Stimulated activated memory B cell treated with anti-CD40 and anti-IgM and Interleukin-4, amounts not matched to agents 10 μg/mL and 1 μg/mL and 100 μg/mL, for 72 hours (primary cell): ENCODE data around the gene GNB1.

ENCODE experiments used
- ATAC-seq: fragments of 150-1000 bp; cut with Tn5 transposase; 2 replicates; pipeline ENCODE4 v1.10.0; 2021
- H3K27ac Mint-ChIP-seq: one replicate; pipeline ENCODE4 v1.8.0; 2022; ENCODE audit warnings: mild to moderate bottlenecking, mixed read lengths
- H3K27me3 Mint-ChIP-seq: one replicate; pipeline ENCODE4 v1.8.0; 2022; ENCODE audit warnings: mixed read lengths
- H3K36me3 Mint-ChIP-seq: one replicate; pipeline ENCODE4 v1.8.0; 2022; ENCODE audit warnings: mixed read lengths
- H3K4me1 Mint-ChIP-seq: one replicate; pipeline ENCODE4 v1.8.0; 2022; ENCODE audit warnings: mixed read lengths
- H3K4me3 Mint-ChIP-seq: one replicate; pipeline ENCODE4 v1.8.0; 2022; ENCODE audit warnings: mild to moderate bottlenecking, moderate library complexity, mixed read lengths
- H3K9me3 Mint-ChIP-seq: one replicate; pipeline ENCODE4 v1.8.0; 2022; ENCODE audit warnings: mixed read lengths

Gene GNB1

GRCh38 chr1:1786836-1787605 lies 103.9 kb downstream of the GNB1 start:
- ATAC-seq: no peak
- H3K27me3 Mint-ChIP-seq: no peaks in the 10 kb centered on the region
- peaks cover 16% of the 10 kb centered on the region for H3K4me1 Mint-ChIP-seq
- no peaks in the 10 kb centered on the region for H3K9me3 Mint-ChIP-seq
- peaks cover 54% of the 10 kb centered on the region for H3K36me3 Mint-ChIP-seq
- H3K4me3 Mint-ChIP-seq: no peak overlapping the region
- no peak overlapping the region for H3K27ac Mint-ChIP-seq

- no peak for ATAC-seq
- Mint-ChIP-seq H3K27ac (no peak overlapping the region), H3K27me3 (no peaks in the 10 kb centered on the region), H3K9me3 (no peaks in the 10 kb centered on the region), H3K36me3 (peaks cover 46% of the 10 kb centered on the region), H3K4me1 (peaks cover 28% of the 10 kb centered on the region), H3K4me3 (no peak overlapping the region)
These were observed 105.2 kb downstream of the GNB1 start for GRCh38 chr1:1785666-1786065.

GRCh38 chr1:1784933-1785332 lies 106.0 kb downstream of the GNB1 start:
- peaks cover 39% of the 10 kb centered on the region for H3K36me3 Mint-ChIP-seq
- no peak for ATAC-seq
- H3K9me3 Mint-ChIP-seq: no peaks in the 10 kb centered on the region
- H3K4me3 Mint-ChIP-seq: no peak overlapping the region
- H3K4me1 Mint-ChIP-seq: peaks cover 36% of the 10 kb centered on the region
- no peaks in the 10 kb centered on the region for H3K27me3 Mint-ChIP-seq
- H3K27ac Mint-ChIP-seq: no peak overlapping the region

DNA sequence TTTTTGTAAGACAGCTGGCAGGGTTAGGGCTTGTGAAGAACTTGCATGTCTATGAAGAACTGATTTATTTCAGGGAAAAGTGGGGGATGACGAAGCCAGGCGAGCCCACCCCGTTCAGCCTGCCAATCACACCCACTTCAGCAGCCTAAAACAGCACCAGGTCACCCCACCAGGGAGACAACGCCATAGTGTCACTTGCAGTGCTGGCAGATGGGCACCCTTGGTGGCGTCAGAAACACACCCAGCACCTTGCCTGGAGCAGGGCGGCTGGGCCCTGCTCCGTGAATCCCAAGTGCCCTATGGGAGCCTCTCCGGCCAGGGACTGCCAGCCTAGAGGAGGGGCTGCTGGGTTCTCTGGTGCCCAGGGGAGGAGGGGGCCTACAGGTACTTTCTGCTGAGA lies 107.6 kb downstream of the GNB1 start:
- no peak for ATAC-seq
- peak overlapping the region; percentile 33 for H3K4me3 Mint-ChIP-seq
- H3K27ac Mint-ChIP-seq: peak overlapping the region; percentile 95
- no peaks in the 10 kb centered on the region for H3K27me3 Mint-ChIP-seq
- peaks cover 48% of the 10 kb centered on the region for H3K4me1 Mint-ChIP-seq
- peaks cover 22% of the 10 kb centered on the region for H3K36me3 Mint-ChIP-seq
- H3K9me3 Mint-ChIP-seq: no peaks in the 10 kb centered on the region

GRCh38 chr1:1782399-1783221 lies 108.3 kb downstream of the GNB1 start:
- H3K4me1 Mint-ChIP-seq: peaks cover 49% of the 10 kb centered on the region
- no peaks in the 10 kb centered on the region for H3K27me3 Mint-ChIP-seq
- peaks cover 18% of the 10 kb centered on the region for H3K36me3 Mint-ChIP-seq
- no peaks in the 10 kb centered on the region for H3K9me3 Mint-ChIP-seq
- ATAC-seq: no peak
- peak overlapping the region; percentile 44 for H3K4me3 Mint-ChIP-seq
- H3K27ac Mint-ChIP-seq: peak overlapping the region; percentile 95

DNA sequence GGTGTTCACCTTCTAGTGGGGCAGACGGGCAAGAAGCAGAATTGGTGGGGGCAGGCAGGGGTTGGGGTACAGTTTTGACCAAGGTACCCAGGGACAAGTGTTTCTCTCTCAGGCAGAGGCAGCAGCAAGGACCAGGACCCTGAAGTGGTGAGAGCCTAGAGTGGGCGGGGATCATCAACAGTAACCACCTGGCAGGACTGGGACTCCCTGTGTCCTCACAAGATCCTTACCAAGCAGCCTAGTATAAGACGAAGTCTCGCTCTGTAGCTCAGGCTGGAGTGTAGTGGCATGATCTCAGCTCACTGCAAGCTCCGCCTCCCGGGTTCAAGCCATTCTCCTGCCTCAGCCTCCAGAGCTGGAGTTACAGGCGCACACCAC lies 109.4 kb downstream of the GNB1 start:
- Mint-ChIP-seq H3K4me1 (peaks cover 60% of the 10 kb centered on the region), H3K36me3 (peaks cover 8% of the 10 kb centered on the region), H3K27me3 (no peaks in the 10 kb centered on the region), H3K4me3 (peak overlapping the region; percentile 72), H3K9me3 (no peaks in the 10 kb centered on the region), H3K27ac (peak overlapping the region; percentile 95)
- no peak for ATAC-seq

GRCh38 chr1:1780598-1781525 lies 110.0 kb downstream of the GNB1 start:
- Mint-ChIP-seq H3K27ac (peak overlapping the region; percentile 95), H3K9me3 (no peaks in the 10 kb centered on the region), H3K36me3 (peaks cover 8% of the 10 kb centered on the region), H3K4me3 (peak overlapping the region; percentile 72), H3K27me3 (no peaks in the 10 kb centered on the region), H3K4me1 (peaks cover 67% of the 10 kb centered on the region)
- ATAC-seq: no peak

DNA sequence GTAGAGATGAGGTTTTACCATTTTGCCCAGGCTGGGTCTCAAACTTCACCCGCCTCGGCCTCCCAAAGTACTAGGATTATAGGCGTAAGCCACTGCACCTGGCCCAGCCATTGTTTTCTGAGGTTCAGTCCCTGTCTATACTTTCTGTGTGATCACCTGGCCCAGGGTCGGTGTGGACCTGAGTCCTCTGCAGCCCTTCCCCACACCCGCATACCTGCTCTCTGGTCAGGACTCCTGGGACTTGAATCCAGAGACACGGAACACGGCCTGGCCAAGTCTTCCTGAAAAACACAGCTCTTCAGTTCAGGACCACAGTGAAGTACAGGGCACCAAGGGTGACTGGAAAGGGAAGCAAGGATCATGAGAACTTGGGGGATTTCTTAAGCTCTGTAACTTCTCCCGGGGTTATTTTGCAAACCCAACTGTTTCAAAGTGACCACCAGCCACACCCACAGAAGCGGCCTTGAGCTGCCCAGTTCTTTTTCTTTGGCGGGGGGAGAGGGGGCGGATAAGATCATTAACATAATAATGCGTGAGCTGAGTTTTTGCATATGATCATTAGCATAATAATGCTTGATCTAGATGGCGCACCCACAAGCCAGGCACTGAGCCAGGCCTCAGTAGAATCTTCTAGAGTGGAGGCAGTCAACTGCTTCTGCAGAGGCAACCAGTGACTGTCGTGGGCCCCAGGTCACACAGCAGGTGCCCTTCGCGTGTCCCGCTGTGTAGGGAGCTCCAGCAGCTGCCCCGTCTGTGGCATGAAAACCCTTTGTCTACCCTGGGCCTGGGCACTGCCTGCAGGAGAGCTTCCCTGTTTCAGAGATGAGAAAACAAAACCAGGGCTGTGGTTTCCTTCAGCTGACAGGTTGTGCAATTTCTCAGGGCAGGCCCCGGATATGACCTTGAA lies 110.9 kb downstream of the GNB1 start:
- H3K4me1 Mint-ChIP-seq: peaks cover 76% of the 10 kb centered on the region
- H3K27ac Mint-ChIP-seq: peak overlapping the region; percentile 95
- no peaks in the 10 kb centered on the region for H3K9me3 Mint-ChIP-seq
- H3K27me3 Mint-ChIP-seq: no peaks in the 10 kb centered on the region
- peaks cover 3% of the 10 kb centered on the region for H3K36me3 Mint-ChIP-seq
- ATAC-seq: peak; percentile 61
- peak overlapping the region; percentile 72 for H3K4me3 Mint-ChIP-seq

- no peaks in the 10 kb centered on the region for H3K27me3 Mint-ChIP-seq
- no peaks in the 10 kb centered on the region for H3K36me3 Mint-ChIP-seq
- peak overlapping the region; percentile 72 for H3K4me3 Mint-ChIP-seq
- H3K27ac Mint-ChIP-seq: peak overlapping the region; percentile 95
- peaks cover 76% of the 10 kb centered on the region for H3K4me1 Mint-ChIP-seq
- H3K9me3 Mint-ChIP-seq: no peaks in the 10 kb centered on the region
- no peak for ATAC-seq
These were observed 111.6 kb downstream of the GNB1 start for GRCh38 chr1:1779320-1779675.

GRCh38 chr1:1778663-1779319 lies 112.1 kb downstream of the GNB1 start:
- H3K27me3 Mint-ChIP-seq: no peaks in the 10 kb centered on the region
- H3K27ac Mint-ChIP-seq: peak overlapping the region; percentile 95
- H3K36me3 Mint-ChIP-seq: no peaks in the 10 kb centered on the region
- H3K9me3 Mint-ChIP-seq: no peaks in the 10 kb centered on the region
- peak overlapping the region; percentile 72 for H3K4me3 Mint-ChIP-seq
- peaks cover 76% of the 10 kb centered on the region for H3K4me1 Mint-ChIP-seq
- ATAC-seq: peak; percentile 88

DNA sequence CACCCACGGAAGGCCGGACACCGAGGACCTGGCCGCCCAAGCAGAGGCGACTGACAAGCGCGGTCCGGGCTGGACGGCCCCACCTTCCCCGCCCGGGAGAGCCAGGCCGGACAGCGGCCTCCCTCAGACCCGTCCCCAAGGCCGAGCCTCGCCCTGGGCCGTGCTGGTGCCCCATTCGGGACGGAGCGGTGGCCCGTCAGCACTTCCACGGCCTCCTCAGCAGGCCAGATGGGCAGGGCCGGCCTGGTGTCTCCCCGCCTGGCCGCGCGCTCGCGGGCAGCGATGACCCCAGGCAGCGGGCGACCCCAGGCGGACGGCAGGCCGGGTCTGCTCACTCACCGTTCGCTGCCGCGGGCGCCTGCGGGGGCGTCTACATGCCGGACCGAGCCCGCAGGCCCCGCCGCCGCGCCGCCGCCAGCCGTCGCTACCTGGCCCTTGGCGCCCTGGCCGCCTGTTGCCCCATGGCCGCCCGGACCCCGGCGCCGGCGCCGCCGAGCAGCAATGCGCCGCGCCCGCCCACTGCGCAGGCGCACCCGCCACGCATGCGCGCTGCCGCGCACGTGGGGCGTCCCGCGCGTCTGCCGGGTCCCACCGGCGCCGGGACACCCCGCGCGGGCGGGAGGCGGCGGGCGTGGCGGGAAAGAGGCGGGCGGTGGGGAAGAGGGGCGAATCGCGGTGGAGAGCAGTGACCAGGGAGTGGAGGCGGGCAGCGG lies 112.8 kb downstream of the GNB1 start, which contains the start of gene NADK:
Gene NADK (minus strand): TSS at position 521 of the 713 bp plus-strand sequence. CDS start 13,064 bp downstream, outside the sequence.
- Mint-ChIP-seq H3K4me3 (peak within 1 kb of the TSS; percentile 81), H3K27me3 (no peaks in the 10 kb centered on the region), H3K36me3 (no peaks in the 10 kb centered on the region), H3K27ac (peak within 1 kb of the TSS; percentile 95), H3K9me3 (no peaks in the 10 kb centered on the region), H3K4me1 (peaks cover 69% of the 10 kb centered on the region)
- peak; percentile 60 for ATAC-seq

DNA sequence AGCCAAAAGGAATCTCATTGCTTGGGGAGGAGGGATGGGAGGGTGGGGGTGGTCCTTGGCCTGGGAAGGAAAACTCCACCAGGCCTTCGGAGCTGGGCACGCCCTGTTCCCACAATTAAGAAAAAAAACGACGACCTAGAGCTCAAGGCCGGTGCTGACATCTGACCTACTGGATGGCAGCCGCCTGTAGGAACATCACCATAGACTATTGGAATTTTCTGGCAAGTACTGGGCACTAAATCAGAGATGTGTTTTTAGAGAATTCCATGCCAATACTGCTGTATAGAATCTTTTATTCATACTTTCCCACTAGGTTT lies 113.3 kb downstream of the GNB1 start:
- peaks cover 64% of the 10 kb centered on the region for H3K4me1 Mint-ChIP-seq
- H3K36me3 Mint-ChIP-seq: no peaks in the 10 kb centered on the region
- no peaks in the 10 kb centered on the region for H3K27me3 Mint-ChIP-seq
- peak overlapping the region; percentile 78 for H3K27ac Mint-ChIP-seq
- peak overlapping the region; percentile 81 for H3K4me3 Mint-ChIP-seq
- no peaks in the 10 kb centered on the region for H3K9me3 Mint-ChIP-seq
- no peak for ATAC-seq
